Activated T-helper 1 cell treated with anti-CD3 and anti-CD28 coated beads, Interleukin-12 subunit alpha, Interleukin-12 subunit beta, Interleukin-2, Interleukin-4 antibody, amounts not matched to agents 30 ng/mL and 10 ng/mL and 1 ng/mL, durations not matched to agents 14 hours and 24 hours and 36 hours (primary cell): Measurements from ENCODE around the gene PRRG2. TPM values are rescaled to one million over a fixed set of nuclear protein-coding genes. Genes with fewer than 3 reads are reported as not detected.

Experiments
- DNase-seq: peaks from one replicate; pipeline ENCODE4 v3.0.0; 2021; ENCODE audit warnings: low spot score
- H3K27ac Mint-ChIP-seq: one replicate; pipeline ENCODE4 v1.8.0; 2021; ENCODE audit warnings: mild to moderate bottlenecking, mixed read lengths
- H3K27me3 Mint-ChIP-seq: one replicate; pipeline ENCODE4 v1.8.0; 2022; ENCODE audit warnings: mild to moderate bottlenecking, moderate library complexity, mixed read lengths; ENCODE audit not compliant: insufficient read depth
- H3K36me3 Mint-ChIP-seq: one replicate; pipeline ENCODE4 v1.8.0; 2021; ENCODE audit warnings: low read depth, mixed read lengths
- H3K4me1 Mint-ChIP-seq: one replicate; pipeline ENCODE4 v1.8.0; 2021; ENCODE audit warnings: low read depth, mixed read lengths
- H3K4me3 Mint-ChIP-seq: one replicate; pipeline ENCODE4 v1.8.0; 2021; ENCODE audit warnings: mild to moderate bottlenecking, moderate library complexity, mixed read lengths
- H3K9me3 Mint-ChIP-seq: one replicate; pipeline ENCODE4 v1.8.0; 2021; ENCODE audit warnings: mixed read lengths
- intact Hi-C: fragments of 100-400 bp; cut with micrococcal nuclease; formaldehyde crosslinking; loops from one replicate; pipeline ENCODE4 v1.15.1; 2024
- total RNA-seq: library from RNA; stranded (reverse); gene quantifications from 2 replicates; pipeline ENCODE4 v1.2.3, GENCODE V29; 2022

The PRRG2 gene
- total RNA-seq, 1 donor from 2014 or later = 1.2 TPM

DNA sequence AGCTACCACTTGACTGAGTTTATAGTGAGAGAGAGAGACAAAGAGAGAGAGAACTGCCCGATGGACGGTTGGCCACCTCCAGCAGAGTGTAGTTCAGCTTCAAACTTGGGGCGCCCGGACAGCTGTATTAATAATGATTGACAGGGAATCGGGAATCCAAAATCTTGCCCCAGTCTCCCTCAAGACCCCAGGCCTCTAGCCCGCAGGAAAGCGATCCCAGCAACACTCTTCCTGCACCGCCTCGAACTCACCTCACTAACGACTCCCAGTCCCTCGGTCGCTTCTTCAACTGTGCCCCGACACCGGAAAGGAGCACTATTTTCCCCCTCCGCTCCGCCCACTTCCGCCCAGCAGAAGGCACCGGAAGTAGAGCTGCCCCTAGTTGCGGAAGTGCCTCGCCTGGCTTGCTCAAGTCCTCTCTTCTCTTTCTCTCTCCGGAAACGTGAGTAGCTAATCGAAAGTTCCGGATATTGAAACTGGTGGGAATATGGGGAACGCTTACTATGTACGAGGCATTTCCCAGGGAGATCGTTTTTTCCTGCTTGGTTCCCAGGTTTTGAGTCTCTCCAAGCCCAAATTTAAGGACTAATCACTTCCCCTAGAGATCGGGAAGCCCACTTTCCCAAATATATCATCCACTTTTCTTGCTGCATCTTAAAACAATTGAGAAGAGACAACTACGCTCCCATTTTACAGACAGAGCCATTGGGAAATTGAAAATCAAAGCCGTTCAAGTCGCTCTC, 681 bp upstream of the PRRG2 start, which contains the start of gene NOSIP:
NOSIP (minus strand) TSS at position 293 of the 743 bp plus-strand sequence. CDS start 19,865 bp downstream, outside the sequence.
- intact Hi-C loops = loop anchor here (1.0 to 5.0 kb wide), 6 partner anchors 10 to 96 kb away; partner anchors contain the start of gene RRAS
- Mint-ChIP-seq H3K9me3 (no peaks in the 10 kb centered on the region), H3K4me3 (peak within 1 kb of the TSS; percentile 93), H3K4me1 (peaks cover 30% of the 10 kb centered on the region), H3K27ac (peak within 1 kb of the TSS; percentile 86), H3K27me3 (no peaks in the 10 kb centered on the region), H3K36me3 (peaks cover 7% of the 10 kb centered on the region)
- DNase-seq = peak; percentile 94

DNA sequence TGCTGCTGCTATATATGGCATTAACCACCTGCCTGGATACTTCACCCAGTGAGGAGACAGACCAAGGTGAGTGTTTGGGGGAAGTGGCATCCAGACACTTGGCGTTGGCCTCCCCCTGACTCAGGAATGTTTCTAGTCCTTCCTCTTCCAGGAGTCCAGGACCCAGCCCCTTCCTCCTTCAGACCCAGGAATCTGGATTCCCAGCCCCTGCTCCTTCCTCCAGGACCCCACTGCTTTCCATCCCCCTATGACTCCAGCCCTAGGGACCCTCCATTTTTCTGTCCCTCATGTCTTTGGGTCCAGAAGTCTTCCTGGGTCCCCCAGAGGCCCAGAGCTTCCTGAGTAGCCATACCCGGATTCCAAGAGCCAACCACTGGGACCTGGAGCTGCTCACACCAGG, 2.1 kb downstream of the PRRG2 start:
- no peak overlapping the region for H3K4me3 Mint-ChIP-seq
- peaks cover 2% of the 10 kb centered on the region for H3K27me3 Mint-ChIP-seq
- DNase-seq = no peak
- peaks cover 4% of the 10 kb centered on the region for H3K36me3 Mint-ChIP-seq
- no peaks in the 10 kb centered on the region for H3K9me3 Mint-ChIP-seq
- no peak overlapping the region for H3K27ac Mint-ChIP-seq
- intact Hi-C loops = loop anchor here (5.0 kb wide), 1 partner anchor 36 kb away; no protein-coding TSS in a partner anchor
- peaks cover 22% of the 10 kb centered on the region for H3K4me1 Mint-ChIP-seq

DNA sequence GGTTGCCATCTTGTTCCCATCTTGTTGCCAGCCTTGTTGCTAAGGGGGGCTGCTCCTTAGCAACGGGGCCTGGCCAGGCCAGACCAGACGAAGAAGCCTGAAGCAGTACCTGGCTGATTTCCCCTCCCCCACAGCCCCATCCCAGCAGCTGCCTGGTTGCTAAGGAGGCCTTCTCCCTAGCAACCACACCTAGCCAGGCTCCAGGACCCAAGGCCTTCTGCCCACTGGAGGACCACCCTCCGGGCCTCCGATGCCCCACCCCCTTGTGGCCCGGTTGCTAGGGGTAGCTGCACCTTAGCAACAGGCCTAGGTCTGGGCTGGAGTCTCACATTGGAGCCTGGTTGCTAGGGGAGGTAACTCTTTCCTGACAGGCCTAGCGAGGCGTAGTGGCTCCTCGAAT, 3.9 kb downstream of the PRRG2 start:
- peaks cover 7% of the 10 kb centered on the region for H3K27me3 Mint-ChIP-seq
- no peak for DNase-seq
- intact Hi-C loops = no loop called here

DNA sequence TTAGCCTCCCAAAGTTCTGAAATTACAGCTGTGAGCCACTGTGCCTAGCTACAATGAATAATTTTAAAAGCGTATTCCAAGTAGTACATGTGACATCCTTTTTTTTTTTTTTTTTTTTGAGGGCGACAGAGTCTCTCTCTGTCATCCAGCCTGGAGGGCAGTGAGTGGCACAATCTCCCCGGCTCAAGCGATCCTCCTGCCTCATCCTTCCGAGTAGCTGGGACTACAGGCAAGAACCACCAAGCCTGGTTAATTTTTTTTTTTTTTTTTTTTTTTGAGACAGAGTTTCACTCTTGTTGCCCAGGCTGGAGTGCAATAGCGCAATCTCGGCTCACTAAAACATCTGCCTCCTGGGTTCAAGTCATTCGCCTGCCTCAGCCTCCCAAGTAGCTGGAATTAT, 6.1 kb downstream of the PRRG2 start:
- Mint-ChIP-seq H3K27me3 (peaks cover 7% of the 10 kb centered on the region), H3K4me3 (no peak overlapping the region), H3K4me1 (peaks cover 19% of the 10 kb centered on the region), H3K36me3 (no peaks in the 10 kb centered on the region), H3K27ac (no peak overlapping the region), H3K9me3 (no peaks in the 10 kb centered on the region)
- no peak for DNase-seq
- intact Hi-C loops = no loop called here

More for the DNA sequence above, 3.9 kb downstream of the PRRG2 start:
- Mint-ChIP-seq H3K27ac (no peak overlapping the region), H3K4me3 (no peak overlapping the region), H3K4me1 (peaks cover 22% of the 10 kb centered on the region), H3K36me3 (peaks cover 4% of the 10 kb centered on the region), H3K9me3 (no peaks in the 10 kb centered on the region)

DNA sequence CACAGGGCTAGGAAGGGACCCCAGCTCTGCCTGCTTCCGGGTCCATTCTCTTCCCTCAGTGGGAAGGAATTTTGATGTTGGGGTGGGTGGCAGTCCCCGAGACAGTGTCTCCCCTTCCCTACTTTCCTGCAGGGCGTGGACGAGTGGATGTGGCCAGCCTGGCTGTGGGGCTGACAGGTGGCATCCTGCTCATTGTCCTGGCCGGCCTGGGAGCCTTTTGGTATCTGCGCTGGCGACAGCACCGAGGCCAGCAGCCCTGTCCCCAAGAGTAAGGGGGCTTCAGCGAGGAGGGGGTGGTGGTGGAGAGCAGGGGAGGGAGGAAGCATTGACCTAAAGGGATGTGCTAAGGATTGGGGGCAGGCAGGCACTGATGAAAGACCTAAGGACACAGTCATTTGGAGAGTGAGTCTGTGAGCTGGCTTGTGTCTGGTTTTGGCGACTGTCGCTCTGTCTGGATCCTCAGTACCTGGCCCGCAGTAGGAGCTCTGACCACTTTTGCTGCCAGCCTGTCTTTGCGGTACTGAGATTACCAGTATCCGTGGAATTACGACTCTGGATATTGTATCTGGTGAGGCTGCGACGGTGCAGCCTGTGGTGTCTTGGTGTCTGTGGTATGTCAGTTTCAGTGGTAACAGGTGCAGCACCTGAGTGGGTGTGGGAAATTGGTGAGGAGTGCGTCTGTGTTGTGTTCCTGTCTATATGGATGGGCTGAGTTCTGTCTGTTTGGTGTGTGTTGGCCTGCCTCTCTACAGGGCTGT, 7.4 kb downstream of the PRRG2 start:
- peaks cover 7% of the 10 kb centered on the region for H3K27me3 Mint-ChIP-seq
- peaks cover 30% of the 10 kb centered on the region for H3K4me1 Mint-ChIP-seq
- intact Hi-C loops = no loop called here
- no peak for DNase-seq
- no peaks in the 10 kb centered on the region for H3K9me3 Mint-ChIP-seq
- peaks cover 3% of the 10 kb centered on the region for H3K36me3 Mint-ChIP-seq
- H3K4me3 Mint-ChIP-seq = peak overlapping the region; percentile 23
- peak overlapping the region; percentile 15 for H3K27ac Mint-ChIP-seq

DNA sequence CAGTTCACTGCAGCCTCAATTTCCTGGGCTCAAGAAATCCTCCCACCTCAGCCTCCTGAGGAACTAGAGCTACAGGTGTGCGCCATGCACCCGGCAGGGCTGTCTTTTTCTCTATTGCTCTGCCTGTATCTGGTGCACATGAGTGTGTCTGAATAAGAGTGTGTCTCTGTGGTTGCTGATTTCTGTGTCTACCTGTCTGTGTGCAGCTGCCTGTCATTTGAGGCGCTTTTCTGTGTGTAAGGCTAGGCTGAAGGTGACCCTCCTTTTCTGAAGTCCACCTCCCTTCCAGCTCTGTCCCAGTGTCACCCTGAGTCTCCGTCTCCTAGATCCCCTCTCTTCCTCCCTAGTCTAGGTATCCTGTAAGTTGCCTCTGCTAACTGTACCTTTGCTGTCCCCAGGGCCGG, 8.4 kb downstream of the PRRG2 start:
- H3K36me3 Mint-ChIP-seq = peaks cover 12% of the 10 kb centered on the region
- H3K4me3 Mint-ChIP-seq = no peak overlapping the region
- H3K27ac Mint-ChIP-seq = no peak overlapping the region
- no peak for DNase-seq
- intact Hi-C loops = no loop called here
- no peaks in the 10 kb centered on the region for H3K9me3 Mint-ChIP-seq
- peaks cover 40% of the 10 kb centered on the region for H3K4me1 Mint-ChIP-seq
- peaks cover 9% of the 10 kb centered on the region for H3K27me3 Mint-ChIP-seq

DNA sequence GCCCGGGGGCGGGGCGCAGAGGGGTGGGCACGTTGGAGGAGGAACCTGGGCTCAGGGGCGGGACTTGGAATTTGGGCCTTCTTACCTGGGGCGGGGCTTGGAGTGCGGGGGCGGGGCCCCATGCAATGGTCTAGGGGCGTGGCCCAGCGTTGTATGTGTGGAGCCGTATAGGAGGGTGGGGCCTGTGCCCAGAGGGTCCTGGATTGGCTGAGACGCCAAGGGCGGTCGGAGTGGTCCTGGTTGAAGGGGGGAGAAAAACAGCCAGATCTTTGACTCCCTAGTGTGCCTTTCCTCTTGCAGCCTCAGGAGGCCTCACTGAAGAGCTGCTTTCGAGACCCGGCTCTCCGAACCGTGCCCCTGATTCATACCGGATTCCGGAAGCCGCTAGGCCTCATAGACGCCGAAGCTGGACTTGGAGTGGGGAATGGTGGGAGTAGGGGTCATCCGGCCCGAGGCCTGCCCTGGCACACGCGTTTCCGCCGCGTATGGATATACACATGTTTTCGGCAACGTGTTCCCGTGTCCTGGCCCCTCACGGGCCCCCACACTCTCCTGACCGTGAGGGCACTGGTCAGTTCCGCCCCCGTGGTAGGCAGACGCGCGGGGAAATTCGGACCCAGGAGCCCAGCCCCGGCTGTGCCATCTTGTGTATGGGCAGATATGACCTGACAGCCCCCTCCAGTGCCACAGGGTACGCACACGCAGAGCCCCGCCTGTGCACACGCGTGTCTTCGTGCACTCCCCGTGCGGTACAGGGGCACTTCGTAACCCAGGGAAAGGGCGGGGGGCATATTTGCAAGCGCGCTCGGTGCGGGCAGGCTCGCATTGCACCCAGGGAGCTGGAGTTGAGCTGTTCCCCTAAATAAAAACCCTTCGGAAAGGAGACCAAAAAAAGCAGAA, 9.2 kb downstream of the PRRG2 start:
- Mint-ChIP-seq H3K27ac (peak overlapping the region; percentile 84), H3K36me3 (peaks cover 14% of the 10 kb centered on the region), H3K27me3 (peaks cover 10% of the 10 kb centered on the region), H3K4me3 (peak overlapping the region; percentile 88), H3K9me3 (no peaks in the 10 kb centered on the region), H3K4me1 (peaks cover 40% of the 10 kb centered on the region)
- intact Hi-C loops = loop anchor here (1.0 to 10.0 kb wide), 8 partner anchors 10 to 472 kb away; partner anchors contain the start of genes C19orf73, FUZ, MED25 and NOSIP
- DNase-seq = peak; percentile 93

DNA sequence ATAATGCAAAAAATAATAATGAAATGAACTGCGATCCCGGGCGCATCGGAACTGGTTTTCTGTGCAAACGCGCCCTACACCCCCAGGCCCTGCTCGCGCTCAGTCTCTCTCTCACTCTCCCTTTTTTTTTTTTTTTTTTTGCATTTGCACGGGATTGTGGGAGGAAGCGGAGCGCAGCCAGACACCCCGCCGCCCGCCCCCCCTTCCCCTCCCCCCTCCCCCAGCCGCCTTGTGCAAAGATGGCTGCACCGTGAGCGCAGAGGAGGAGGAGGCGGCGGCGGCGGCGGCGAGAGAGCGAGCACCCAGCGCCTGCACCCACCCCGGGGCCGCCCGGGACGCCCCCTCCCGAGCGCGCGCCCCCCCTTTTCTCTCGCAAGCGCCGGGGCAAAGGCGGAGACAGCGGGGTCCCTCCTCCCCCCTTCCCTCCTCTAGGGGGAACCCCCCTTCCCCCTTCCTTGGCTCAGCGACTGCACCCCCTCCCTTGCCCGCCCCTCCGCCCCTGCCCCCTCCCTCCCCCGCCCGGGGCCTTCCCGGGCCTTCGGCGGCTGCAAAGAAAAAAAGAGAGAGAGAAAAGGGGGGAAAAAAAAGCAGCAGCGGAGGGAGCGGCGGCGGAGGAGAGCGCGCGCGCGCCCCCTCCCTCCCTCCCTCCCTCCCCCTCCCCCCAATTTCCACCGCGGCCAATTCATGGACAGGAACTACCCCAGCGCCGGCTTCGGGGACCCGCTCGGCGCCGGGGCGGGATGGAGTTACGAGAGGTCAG, 10.0 kb downstream of the PRRG2 start, which contains the start of gene PRR12:
PRR12 (plus strand) TSS at position 212 of the 760 bp plus-strand sequence; CDS start at position 685, 473 bp downstream.
- Mint-ChIP-seq H3K4me1 (peaks cover 40% of the 10 kb centered on the region), H3K9me3 (no peaks in the 10 kb centered on the region), H3K27me3 (peaks cover 10% of the 10 kb centered on the region), H3K36me3 (peaks cover 14% of the 10 kb centered on the region), H3K27ac (peak within 1 kb of the TSS; percentile 95), H3K4me3 (peak within 1 kb of the TSS; percentile 88)
- intact Hi-C loops = loop anchor here (1.0 to 10.0 kb wide), 8 partner anchors 11 to 472 kb away; partner anchors contain the start of genes C19orf73, FUZ, MED25 and NOSIP
- DNase-seq = peak; percentile 62

DNA sequence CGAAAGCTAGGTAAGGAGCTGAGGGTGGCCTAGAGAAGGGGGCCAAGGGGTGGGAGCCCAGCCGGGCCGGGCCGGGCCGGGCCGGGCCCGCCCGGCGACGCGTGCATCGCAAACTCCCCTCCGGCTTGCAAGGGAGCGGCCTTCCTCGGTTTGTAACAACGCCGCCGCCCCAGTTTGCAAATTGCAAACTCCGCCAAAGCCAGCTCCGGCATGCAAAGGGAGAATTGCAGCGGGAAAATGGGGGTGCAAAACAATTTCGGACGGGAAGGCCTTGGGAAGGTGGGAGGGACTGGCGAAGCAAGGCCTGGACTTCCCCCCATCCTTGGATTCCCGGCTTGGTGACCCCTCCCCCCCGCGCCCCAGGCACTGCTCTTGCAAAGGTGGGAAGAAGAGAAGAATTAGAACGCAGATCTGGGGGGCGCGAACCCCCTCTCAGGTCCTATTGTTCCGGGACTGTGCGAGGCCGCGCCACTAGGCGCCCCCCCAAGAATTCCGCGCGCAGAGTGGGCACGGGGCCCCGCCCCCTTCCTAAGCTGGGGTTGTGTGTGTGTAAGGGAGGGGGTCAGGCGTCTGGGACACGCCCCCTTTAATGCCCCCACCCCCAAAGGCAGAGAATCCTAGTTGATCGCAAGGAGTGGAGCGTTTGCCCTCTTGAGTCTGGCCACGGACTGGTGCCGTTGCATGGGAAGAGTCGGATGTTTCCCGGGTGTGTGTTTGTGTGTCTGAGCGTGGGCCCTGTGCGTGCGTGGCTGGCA, 10.8 kb downstream of the PRRG2 start:
- Mint-ChIP-seq H3K27ac (peak overlapping the region; percentile 95), H3K4me3 (peak overlapping the region; percentile 88), H3K36me3 (peaks cover 14% of the 10 kb centered on the region), H3K9me3 (no peaks in the 10 kb centered on the region), H3K27me3 (peaks cover 10% of the 10 kb centered on the region), H3K4me1 (peaks cover 40% of the 10 kb centered on the region)
- intact Hi-C loops = loop anchor here (2.0 to 10.0 kb wide), 4 partner anchors 59 to 473 kb away; partner anchors contain the start of genes C19orf73, FUZ, MED25 and PPFIA3
- DNase-seq = no peak

DNA sequence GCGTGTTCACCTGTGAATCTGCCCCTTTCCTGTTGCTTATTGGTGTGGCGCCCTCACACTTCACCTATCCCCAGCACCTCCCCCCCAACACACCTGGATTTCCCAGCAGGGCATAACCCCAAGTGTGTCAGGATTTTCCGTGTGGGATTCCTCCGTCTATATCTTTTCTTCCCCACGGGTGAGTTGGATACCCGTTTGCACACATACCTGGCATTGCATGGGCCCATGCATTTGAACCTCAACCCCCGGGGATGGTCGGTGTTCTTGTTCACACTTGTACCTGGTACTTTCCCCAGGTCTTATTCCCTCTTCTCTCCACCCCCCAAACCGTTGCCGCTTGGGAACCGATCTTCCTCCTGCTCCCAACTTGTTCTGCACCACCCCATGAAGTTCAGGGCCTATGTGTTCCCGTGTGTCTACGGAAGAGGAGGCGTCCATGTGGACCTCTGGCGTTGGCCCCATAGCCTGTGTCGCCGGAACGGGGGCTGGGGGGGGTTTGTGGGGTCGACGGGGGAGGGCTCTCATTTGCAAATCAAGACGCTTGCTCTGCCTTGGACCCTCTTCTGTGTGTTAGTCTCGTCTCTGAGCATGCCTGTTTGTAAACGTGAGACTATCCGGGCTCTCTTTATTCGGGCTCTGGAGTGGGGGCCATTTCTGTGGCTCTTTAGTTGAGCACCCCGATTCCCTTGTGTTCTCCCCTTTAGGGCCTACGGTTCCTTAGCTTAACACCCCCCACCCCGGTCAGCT, 11.5 kb downstream of the PRRG2 start:
- intact Hi-C loops = loop anchor here (1.0 to 10.0 kb wide), 5 partner anchors 48 to 435 kb away; partner anchors contain the start of genes BCL2L12, FUZ, IRF3 and MED25
- Mint-ChIP-seq H3K36me3 (peaks cover 14% of the 10 kb centered on the region), H3K27me3 (peaks cover 10% of the 10 kb centered on the region), H3K27ac (peak overlapping the region; percentile 95), H3K4me1 (peaks cover 40% of the 10 kb centered on the region), H3K4me3 (peak overlapping the region; percentile 88), H3K9me3 (no peaks in the 10 kb centered on the region)
- DNase-seq = no peak
